Chondrocyte (in vitro differentiated cells): ENCODE results near the gene CELA2A. TPM values are rescaled to one million over a fixed set of nuclear protein-coding genes. Genes with fewer than 3 reads are reported as not detected.

ENCODE experiments used
- DNase-seq: peaks from one replicate; pipeline ENCODE4 v3.0.0; 2021; ENCODE audit warnings: mixed read lengths, low spot score
- H3K27ac Mint-ChIP-seq: one replicate; pipeline ENCODE4 v1.8.0; 2021; ENCODE audit warnings: mild to moderate bottlenecking, moderate library complexity, mixed read lengths; ENCODE audit not compliant: unreplicated experiment
- H3K27me3 Mint-ChIP-seq: 2 replicates; pipeline ENCODE4 v1.8.0; 2021; ENCODE audit warnings: low read depth, mixed read lengths
- H3K36me3 Mint-ChIP-seq: 2 replicates; pipeline ENCODE4 v1.8.0; 2021; ENCODE audit warnings: low read depth, mixed read lengths
- H3K4me1 Mint-ChIP-seq: 2 replicates; pipeline ENCODE4 v1.8.0; 2021; ENCODE audit warnings: low read depth, mild to moderate bottlenecking, mixed read lengths
- H3K4me3 Mint-ChIP-seq: one replicate; pipeline ENCODE4 v1.8.0; 2021; ENCODE audit warnings: mild to moderate bottlenecking, moderate library complexity, mixed read lengths; ENCODE audit not compliant: unreplicated experiment
- H3K9me3 Mint-ChIP-seq: 2 replicates; pipeline ENCODE4 v1.8.0; 2021; ENCODE audit warnings: low read depth, mixed read lengths
- total RNA-seq: library from RNA; stranded (reverse); gene quantifications from 3 replicates; pipeline ENCODE4 v1.2.1, GENCODE V29; 2021
- TF ChIP-seq, protein P1 (sequence below): fragments of 200-600 bp; sonication (generic); IDR thresholded peaks from 2 replicates; pipeline ENCODE4 v1.5.0; 2021; ENCODE audit warnings: antibody characterized with exemption, mild to moderate bottlenecking, moderate library complexity

The CELA2A gene
- total RNA-seq, 1 donor from 2014 or later = not detected

DNA sequence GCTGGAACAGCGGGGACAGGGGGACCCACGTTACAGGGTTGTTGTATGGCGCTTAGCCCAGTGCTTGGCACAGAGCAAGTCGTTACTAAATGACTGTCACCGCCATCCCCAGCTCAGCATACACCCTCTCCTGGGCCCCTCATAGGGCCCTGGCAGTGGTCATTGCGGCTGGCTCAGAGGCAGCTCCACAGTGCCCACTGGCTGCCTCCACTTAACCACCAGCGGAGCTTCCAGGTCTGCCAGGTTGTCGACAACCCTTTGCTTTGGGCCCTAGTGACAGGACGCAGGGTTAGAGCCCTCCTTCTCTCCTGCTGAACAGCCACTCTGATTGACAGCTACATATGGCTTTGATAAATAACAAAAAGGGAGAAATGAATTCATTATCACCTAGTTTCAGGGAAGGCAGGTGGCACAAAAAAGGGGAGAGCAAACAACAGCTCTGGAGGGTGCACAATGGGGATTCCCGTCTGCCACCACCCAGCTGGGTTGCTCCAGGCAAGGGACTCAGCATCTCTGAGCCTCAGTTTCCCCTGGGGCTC is 42.0 kb upstream of the CELA2A start:
- Mint-ChIP-seq H3K27ac (no peak overlapping the region), H3K36me3 (no peaks in the 10 kb centered on the region), H3K4me3 (no peak overlapping the region), H3K27me3 (no peaks in the 10 kb centered on the region), H3K4me1 (peaks cover 30% of the 10 kb centered on the region), H3K9me3 (no peaks in the 10 kb centered on the region)
- DNase-seq = no peak
- TF ChIP-seq, protein P1, sequence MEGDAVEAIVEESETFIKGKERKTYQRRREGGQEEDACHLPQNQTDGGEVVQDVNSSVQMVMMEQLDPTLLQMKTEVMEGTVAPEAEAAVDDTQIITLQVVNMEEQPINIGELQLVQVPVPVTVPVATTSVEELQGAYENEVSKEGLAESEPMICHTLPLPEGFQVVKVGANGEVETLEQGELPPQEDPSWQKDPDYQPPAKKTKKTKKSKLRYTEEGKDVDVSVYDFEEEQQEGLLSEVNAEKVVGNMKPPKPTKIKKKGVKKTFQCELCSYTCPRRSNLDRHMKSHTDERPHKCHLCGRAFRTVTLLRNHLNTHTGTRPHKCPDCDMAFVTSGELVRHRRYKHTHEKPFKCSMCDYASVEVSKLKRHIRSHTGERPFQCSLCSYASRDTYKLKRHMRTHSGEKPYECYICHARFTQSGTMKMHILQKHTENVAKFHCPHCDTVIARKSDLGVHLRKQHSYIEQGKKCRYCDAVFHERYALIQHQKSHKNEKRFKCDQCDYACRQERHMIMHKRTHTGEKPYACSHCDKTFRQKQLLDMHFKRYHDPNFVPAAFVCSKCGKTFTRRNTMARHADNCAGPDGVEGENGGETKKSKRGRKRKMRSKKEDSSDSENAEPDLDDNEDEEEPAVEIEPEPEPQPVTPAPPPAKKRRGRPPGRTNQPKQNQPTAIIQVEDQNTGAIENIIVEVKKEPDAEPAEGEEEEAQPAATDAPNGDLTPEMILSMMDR = no peak

DNA sequence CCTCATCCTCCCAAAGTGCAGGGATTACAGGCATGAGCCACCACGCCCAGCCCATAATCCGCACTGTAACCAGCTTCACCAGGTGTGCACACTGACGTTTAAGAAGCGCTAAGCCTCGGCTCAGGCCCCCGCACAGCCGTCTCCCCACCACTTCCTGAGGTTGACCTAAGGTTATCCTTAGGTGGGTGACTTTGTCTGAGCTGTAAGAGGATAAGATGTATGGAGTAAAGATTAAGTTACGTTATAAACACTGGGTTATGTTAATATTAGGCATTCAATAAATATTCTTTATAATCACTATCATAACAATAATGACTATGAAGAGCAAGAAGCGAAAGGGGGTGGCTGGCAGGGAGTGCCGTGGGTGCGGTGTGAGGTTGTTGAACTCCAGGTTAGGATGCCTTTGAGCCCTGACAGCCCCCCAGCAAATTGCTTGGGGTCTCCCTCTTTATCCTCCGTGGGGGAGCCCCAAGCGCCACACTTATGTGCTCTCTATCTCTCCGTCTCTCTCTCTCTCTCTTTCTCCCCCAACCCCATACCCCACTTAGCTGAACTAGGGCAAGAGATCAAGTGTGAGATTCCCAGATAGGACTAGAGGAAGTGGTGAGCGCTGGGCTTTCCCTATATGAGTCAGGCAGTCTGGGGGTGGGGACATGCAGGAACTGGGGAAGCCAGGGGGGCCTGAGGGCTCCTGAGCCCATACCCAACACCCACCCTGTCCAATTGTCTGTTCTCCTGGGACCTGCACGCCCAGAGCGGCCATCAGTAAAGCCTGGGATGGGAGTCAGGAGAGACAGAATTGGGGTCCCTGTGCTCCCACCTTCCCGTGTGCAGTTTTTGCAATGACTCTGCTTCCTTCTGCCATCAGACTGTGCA is 39.2 kb upstream of the CELA2A start:
- Mint-ChIP-seq H3K27ac (no peak overlapping the region), H3K36me3 (peaks cover 1% of the 10 kb centered on the region), H3K4me1 (peaks cover 19% of the 10 kb centered on the region), H3K9me3 (no peaks in the 10 kb centered on the region), H3K4me3 (no peak overlapping the region), H3K27me3 (no peaks in the 10 kb centered on the region)
- TF ChIP-seq, protein P1 = no peak
- DNase-seq = no peak

DNA sequence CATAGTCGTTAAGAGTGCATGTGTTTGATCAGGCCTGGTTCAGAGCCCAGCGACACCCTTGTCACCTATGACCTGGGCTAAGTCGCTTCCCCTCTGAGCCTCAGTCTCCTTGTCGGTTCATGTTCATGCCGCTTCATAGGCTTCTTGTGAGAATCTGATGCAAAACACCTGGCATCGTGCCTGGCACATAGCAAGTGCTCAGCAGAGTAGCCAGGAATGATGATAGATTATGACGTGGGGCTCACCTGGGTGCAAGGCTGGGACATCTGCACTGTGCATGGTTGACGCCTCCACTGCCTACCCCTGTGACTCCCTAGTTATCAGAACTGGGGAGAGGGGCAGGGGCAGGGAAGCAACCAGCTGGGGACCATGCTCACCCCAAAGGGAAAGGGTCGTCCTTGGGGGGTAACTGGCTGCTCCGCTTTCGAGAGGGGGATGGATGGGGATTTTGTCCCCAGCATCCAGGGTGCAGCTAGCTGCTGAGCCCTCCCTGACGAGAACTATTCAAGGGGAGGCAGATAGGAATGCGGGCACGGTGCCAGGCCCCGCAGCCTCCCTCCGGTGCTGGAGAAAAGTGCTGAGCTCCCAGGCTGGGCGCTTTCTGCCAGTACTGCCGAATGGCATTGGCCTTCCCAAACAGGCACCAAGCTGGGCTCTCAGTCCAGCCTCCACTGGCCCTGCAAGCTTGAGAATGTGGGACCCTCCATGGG is 37.6 kb upstream of the CELA2A start:
- Mint-ChIP-seq H3K36me3 (peaks cover 1% of the 10 kb centered on the region), H3K27me3 (no peaks in the 10 kb centered on the region), H3K4me1 (peaks cover 19% of the 10 kb centered on the region), H3K9me3 (no peaks in the 10 kb centered on the region), H3K4me3 (no peak overlapping the region), H3K27ac (no peak overlapping the region)
- TF ChIP-seq, protein P1 = no peak
- no peak for DNase-seq

DNA sequence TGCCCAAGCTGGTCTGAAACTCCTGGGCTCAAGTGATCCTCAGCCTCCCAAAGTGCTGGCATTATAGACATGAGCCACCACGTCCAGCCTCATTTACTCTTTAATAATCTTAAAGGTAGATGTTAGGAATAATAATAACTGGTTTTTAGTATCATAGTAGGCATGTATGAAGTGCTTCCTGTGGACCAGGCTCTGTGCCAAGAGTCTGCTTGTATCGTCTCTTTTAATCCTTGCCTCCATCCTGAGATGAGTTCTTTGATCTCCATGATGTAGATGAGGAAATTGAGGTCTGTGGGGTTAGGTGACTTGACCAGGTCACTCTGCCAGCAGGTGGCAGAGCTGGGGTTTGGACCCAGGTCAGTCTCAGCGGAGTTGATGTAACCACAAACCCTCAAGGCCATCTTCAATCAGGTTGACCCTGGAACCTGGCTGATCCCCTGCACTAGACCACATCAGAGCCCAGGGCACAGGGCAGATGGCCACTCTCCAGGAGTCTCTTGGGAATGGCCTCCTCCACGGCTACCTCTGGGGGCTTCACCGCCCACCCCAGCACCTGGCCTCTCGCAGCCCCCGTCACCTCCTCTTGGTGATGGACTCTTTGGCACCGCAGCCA is 35.6 kb upstream of the CELA2A start:
- TF ChIP-seq, protein P1 = no peak
- Mint-ChIP-seq H3K4me1 (peaks cover 18% of the 10 kb centered on the region), H3K36me3 (peaks cover 1% of the 10 kb centered on the region)

DNA sequence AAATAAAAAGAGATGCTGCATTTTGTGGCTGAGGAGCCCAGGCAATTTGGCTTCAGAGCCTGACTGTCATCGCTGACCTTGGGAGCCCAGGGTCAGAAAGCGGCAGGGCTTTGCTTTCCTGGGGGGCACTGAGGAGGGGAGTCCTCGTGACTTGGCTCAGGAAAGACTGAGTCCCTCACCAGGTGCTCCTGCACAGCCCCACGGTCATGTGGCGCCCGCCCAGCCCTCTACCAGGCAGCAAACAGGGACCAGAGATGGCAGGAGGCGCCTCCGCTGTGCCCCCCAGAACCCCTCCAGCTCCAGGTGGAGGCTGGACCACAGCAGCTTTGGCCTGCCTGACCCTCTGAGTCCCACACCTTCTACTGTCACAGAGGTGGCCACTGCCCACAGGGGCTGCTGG is 33.7 kb upstream of the CELA2A start:
- Mint-ChIP-seq H3K4me3 (no peak overlapping the region), H3K27me3 (peaks cover 2% of the 10 kb centered on the region), H3K9me3 (no peaks in the 10 kb centered on the region), H3K27ac (no peak overlapping the region), H3K36me3 (peaks cover 3% of the 10 kb centered on the region), H3K4me1 (peaks cover 13% of the 10 kb centered on the region)
- TF ChIP-seq, protein P1 = no peak
- DNase-seq = no peak

More for the DNA sequence above, 35.6 kb upstream of the CELA2A start:
- Mint-ChIP-seq H3K9me3 (no peaks in the 10 kb centered on the region), H3K4me3 (no peak overlapping the region), H3K27ac (no peak overlapping the region), H3K27me3 (peaks cover 2% of the 10 kb centered on the region)
- DNase-seq = no peak
